ENCODE measurements around the gene DCTD.

The DCTD gene

GRCh38 chr4:182922501-182923284 lies 5.5 kb upstream of the DCTD start:
- peak; percentile 32 for DNase-seq (ENCODE audit: low read depth)
- TF ChIP-seq CTCF (IDR thresholded peaks at IDR 0.05; ENCODE audit: insufficient read depth, low read depth, low read length, missing control alignments), result no peak
- no peak overlapping the region for H3K4me3 ChIP-seq (ENCODE audit: low read length)

- H3K4me3 ChIP-seq (ENCODE audit: low read length), result no peak overlapping the region
- no peak for TF ChIP-seq CTCF (IDR thresholded peaks at IDR 0.05; ENCODE audit: insufficient read depth, low read depth, low read length, missing control alignments)
- DNase-seq (ENCODE audit: low read depth), result no peak
These were observed 4.4 kb upstream of the DCTD start for GRCh38 chr4:182921608-182922007.

DNA sequence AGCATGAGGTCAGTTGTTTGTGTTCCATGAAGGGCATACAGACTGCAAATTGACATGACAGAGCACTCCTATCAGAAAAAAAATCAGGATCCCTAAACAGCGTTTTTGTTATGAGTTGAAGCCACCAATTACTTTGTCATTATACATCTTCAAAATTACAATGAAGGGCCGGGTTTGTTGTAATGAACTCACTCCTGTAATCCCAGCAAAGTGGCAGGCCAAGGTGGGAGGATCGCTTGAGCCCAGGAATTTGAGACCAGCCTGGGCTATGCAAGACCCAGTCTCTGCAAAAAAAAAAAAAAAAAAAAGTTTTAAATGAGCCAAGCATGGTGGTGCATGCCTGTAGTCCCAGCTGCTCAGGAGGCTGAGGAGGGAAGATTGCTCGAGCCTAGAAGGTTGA lies 3.5 kb upstream of the DCTD start:
- DNase-seq (ENCODE audit: low read depth), result no peak
- no peak overlapping the region for H3K4me3 ChIP-seq (ENCODE audit: low read length)
- TF ChIP-seq CTCF (IDR thresholded peaks at IDR 0.05; ENCODE audit: insufficient read depth, low read depth, low read length, missing control alignments), result no peak

GRCh38 chr4:182918791-182919302 lies 1.7 kb upstream of the DCTD start:
- TF ChIP-seq CTCF (IDR thresholded peaks at IDR 0.05; ENCODE audit: insufficient read depth, low read depth, low read length, missing control alignments), result no peak
- H3K4me3 ChIP-seq (ENCODE audit: low read length), result no peak overlapping the region
- peak; percentile 35 for DNase-seq (ENCODE audit: low read depth)

DNA sequence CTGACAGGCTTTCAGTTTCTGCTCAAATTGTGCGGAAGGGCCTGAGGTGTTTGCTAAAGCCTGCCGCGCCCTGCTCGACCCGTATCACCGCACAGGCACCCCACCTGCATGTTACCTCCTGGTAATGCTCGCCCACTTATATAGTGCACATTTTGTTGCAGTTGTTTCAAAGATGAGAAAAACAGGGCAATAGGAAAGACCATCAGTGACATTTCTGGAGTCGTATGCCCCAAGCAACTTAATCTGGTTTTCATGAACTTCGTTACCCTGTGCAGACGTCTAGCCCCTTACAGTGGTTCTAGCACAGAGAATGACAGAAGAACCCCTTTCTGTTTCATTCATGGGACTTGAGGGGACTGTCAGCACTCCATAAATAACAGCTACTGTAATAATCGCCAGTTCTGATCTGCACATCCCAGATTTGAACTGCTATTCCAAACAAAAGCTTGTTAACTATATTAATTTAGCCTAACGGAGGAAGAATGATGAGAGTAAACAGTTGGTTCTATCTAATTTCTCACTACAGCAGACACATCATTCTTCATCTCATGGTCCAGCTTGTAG lies 940 bp upstream of the DCTD start:
- no peak for TF ChIP-seq CTCF (IDR thresholded peaks at IDR 0.05; ENCODE audit: insufficient read depth, low read depth, low read length, missing control alignments)
- H3K4me3 ChIP-seq (ENCODE audit: low read length), result peak overlapping the region; percentile 63
- peak; percentile 27 for DNase-seq (ENCODE audit: low read depth)

DNA sequence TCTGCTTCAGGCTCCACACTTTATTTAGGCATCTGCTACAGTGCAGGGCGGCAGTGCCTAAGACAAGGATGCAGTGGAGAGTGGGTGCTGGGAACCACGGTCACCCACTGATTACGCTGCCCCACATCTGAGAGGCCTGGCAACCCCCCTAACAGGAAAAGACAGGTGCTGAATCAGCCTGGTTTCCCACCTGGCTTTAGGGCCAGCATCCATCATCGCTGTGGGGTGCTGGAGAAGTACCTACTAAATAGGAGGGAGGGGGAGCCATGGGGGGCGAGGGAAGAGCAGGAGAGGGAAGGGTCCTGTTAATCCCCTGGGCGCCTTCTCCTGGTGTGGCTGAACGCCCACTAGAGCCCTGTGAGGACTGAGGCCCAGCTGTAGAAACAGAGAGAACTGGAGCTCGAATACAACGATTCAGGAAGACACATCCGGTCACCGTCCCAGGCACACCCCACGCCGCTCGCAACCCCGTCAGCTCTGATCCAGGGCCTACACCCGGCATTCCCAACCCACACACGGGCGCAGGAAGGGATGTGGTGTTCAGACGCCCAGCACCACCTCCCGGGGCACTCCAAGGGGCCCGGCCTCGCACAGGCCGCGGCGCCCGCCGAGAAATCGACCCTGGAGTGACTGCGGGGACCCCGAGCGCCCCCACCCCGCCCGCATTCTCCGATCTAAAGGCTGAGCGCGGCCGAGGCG lies 554 bp downstream of the DCTD start:
- H3K4me3 ChIP-seq (ENCODE audit: low read length), result peak overlapping the region; percentile 62
- no peak for TF ChIP-seq CTCF (IDR thresholded peaks at IDR 0.05; ENCODE audit: insufficient read depth, low read depth, low read length, missing control alignments)
- DNase-seq (ENCODE audit: low read depth), result peak; percentile 62

Measured in epithelial cell of esophagus (primary cell).